ENCODE data around the gene GLB1L.

DNA sequence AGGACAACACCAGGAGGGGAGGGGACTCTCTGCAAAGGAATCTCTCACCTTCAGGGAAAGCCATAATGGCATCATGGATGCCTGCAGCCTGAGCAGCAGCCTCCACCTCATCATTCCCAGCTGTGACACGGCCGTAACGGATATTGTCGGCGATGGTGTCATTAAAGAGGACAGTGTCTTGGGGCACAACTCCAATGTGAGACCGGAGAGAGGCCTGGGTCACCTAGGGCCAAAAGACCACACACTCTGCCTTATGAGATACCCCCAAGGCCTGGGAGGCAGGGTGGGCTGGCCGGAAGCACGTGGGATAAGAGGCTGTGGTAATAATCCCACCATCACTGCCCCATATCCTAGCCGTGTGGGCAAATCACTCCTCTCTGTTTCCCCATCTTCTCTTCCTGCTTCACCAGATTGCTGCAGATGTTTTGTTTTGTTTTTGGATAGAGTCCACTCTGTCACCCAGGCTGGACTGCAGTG, 34.3 kb downstream of the GLB1L start:
- TF ChIP-seq, protein P1, sequence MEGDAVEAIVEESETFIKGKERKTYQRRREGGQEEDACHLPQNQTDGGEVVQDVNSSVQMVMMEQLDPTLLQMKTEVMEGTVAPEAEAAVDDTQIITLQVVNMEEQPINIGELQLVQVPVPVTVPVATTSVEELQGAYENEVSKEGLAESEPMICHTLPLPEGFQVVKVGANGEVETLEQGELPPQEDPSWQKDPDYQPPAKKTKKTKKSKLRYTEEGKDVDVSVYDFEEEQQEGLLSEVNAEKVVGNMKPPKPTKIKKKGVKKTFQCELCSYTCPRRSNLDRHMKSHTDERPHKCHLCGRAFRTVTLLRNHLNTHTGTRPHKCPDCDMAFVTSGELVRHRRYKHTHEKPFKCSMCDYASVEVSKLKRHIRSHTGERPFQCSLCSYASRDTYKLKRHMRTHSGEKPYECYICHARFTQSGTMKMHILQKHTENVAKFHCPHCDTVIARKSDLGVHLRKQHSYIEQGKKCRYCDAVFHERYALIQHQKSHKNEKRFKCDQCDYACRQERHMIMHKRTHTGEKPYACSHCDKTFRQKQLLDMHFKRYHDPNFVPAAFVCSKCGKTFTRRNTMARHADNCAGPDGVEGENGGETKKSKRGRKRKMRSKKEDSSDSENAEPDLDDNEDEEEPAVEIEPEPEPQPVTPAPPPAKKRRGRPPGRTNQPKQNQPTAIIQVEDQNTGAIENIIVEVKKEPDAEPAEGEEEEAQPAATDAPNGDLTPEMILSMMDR (IDR thresholded peaks at IDR 0.05; ENCODE audit: low read length) = no peak
- TF ChIP-seq EZH2phosphoT487 (IDR thresholded peaks at IDR 0.05; ENCODE audit: low read length) (no peak), EZH2 (optimal IDR thresholded peaks at IDR 0.05; ENCODE audit: low read depth, low read length) (no peak)

All from MM.1S (cell line).